SK-MEL-5 (cell line): ENCODE measurements around the gene MYO16. TPM values are rescaled to one million over a fixed set of nuclear protein-coding genes. Genes with fewer than 3 reads are reported as not detected.

Experiments
- DNase-seq: peaks from one replicate; pipeline ENCODE4 v3.0.0-alpha.2; 2016; ENCODE audit warnings: low read depth, low spot score
- in situ Hi-C: cut with HindIII; loops from 2 replicates; pipeline ENCODE4 v1.10.0; 2016; ENCODE audit warnings: low sequenced_read_pairs, high pct_unique_total_duplicates, low pct_unique_long_range_greater_than_20kb
- total RNA-seq: library from RNA; depleted of rRNA; stranded (reverse); fragments of >200 nt; shearing (Covaris generic); gene quantifications from 2 replicates; pipeline ENCODE4 v1.2.3, GENCODE V29; 2014

Gene MYO16
- total RNA-seq, 1 experiment from 2014 or later = 0.18 TPM

DNA sequence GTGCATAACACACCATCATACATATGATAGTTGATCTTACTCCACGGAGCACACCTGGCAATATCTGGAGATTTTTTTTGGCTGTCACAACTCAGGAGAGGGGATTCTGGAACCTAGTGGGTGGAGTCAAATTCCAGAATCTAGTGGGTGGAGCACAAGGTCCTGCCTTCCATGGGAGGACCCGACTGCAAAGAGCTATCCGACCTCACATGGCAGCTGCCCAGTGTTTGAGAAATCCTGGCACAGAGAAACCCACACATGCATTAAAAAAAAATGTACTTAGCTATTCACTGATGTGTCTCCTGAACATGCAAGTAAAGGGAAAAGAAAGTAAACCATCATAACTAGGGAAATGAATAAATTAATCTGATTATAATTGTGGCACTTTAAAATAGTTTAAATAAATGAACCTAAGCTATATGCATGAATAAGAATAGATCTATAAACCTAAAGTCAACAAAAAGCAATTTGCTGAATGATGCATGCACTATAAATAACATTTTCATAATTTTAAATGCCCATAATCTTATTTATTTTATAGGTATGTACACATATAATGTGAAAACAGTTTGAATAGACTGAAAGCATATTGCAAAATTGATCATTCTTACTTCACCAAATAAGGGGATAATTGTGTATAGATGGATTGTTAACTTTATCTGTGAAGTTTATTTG lies 300.3 kb downstream of the MYO16 start:
- peak; percentile 19 for DNase-seq
- in situ Hi-C loops = no loop called here

DNA sequence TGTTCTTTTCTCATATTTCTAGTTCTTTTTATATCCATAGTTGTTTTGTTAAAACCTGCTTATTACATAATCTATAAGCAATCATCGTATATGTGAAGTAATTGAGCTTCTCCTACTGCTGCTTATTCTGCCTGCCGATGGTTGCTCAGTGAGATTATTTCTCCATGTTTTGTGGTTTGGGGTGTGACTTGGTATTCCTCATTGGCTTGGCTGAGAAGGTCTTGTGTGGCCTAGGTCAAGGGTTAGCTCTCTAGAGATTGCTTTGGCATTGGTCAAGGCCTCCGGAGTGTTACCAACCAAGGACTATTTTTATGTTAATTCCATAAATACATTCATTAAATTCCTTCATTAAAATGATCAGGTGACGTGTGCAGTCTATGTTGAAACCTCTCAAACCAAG lies 302.8 kb downstream of the MYO16 start:
- no peak for DNase-seq
- in situ Hi-C loops = no loop called here

DNA sequence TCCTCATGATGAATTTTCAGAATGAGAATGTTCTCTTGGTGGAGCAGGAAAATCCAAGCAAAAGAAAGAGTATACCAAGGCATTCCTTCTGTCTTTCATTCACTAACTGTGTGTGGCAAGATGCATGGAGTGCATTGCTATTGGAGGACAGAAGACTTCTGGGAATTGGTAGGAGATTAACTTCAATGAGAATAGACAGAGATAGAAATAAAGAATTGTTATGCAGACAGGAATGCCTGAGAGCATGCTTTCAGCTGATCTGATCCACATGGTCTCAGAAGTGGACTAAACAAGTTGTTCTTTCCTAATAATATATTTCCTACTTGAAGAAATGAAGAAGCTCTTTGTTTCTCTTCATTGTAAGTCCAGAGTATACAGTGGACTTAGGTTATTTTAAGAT lies 303.6 kb downstream of the MYO16 start:
- DNase-seq = peak; percentile 31
- in situ Hi-C loops = no loop called here

DNA sequence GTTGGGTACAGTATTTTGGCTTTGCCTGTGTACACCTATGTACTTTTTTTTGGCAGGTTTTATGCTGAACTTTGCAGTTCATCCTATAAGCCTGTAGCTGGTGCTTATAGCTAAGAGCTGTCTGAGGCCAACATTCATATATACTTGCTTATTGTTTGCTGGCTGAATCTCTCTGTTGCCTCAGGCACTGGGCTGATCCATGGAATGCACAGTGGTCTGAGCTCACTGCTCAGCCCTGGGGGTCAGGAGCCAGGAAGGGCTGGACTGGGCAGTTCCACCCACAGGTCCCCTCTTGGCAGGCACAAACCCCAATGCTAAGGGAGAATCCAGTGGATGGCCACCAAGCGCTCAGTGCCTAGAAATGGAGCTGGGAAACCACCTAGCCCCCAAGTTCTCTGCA lies 308.7 kb downstream of the MYO16 start:
- DNase-seq = no peak
- in situ Hi-C loops = no loop called here

DNA sequence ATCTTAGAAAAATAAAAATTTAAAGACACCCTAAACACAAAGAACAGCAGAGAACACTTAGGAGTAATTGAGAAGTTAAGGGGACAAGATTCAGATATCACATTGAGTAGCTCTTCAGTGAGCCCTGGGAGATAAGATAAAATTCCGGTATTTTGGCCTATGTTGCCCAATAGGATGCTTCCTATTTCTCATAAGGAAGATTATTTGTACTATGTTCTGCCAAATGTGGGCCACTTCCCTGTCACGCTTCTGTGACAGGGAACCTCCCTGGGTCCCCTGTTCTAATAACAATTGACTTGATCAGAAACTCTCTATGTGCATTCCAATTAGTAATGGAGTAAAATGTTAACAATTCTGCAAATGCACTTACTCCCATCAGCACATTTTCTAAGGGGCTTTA lies 310.7 kb downstream of the MYO16 start:
- in situ Hi-C loops = no loop called here
- DNase-seq = no peak

DNA sequence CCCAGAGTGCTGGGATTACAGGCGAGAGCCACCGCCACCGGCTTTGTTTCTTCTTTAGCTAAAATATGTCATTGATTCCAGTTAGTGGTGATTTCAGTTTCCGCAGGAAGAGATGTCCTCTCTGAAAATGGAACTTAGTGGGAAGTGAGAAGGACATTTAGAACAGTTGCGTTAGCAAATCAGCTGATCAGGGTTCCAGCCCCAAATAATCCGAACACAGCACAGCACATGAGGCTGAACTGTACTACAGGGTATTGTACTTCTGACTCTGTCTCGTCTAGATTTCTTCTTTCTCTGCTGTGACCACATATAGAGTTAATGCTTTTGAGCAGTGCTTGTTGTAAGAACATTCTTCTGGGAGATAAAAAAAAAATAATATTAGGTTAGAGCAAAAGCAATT lies 314.4 kb downstream of the MYO16 start:
- DNase-seq = no peak
- in situ Hi-C loops = no loop called here

DNA sequence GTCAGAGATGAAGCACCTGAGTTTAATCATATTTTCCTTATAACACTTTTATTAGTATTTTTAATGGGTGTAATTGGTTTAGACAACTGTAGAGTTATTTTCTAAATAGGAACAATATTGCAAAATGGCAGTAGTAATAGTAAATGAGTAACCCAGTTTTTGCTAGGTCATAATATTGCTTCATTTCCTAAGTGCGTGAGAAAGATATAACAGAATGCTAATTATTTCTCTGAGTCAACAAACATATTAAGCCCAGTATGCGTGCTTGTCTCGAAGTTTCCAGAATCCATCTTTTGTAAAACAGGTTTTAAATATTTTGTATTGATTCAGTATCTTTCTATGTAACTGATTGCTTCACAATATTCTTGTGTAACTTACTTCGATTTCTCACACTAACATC lies 315.3 kb downstream of the MYO16 start:
- no peak for DNase-seq
- in situ Hi-C loops = no loop called here

DNA sequence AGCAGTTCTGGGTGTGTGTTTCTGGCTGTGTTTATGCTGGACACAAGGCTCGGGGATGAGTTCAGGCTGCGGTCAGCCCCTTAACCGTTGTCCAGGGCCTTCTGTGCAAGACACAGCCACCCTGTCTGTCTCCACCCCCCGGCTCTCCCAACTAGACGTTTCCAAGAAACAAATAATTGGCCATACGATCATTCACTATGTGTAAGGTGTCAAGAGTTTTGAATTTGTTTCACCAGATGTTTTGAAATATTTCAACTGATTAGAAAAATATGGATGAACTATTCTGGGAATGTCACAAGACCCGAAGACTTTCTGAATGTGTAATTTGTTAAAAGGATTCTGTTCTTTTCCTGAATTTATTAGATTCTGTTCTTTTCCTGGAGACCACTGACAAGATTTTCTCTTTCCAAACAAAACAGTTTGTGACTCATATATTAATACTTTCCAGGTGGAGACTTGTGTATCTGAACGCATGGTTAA lies 318.2 kb downstream of the MYO16 start:
- in situ Hi-C loops = no loop called here
- DNase-seq = no peak

DNA sequence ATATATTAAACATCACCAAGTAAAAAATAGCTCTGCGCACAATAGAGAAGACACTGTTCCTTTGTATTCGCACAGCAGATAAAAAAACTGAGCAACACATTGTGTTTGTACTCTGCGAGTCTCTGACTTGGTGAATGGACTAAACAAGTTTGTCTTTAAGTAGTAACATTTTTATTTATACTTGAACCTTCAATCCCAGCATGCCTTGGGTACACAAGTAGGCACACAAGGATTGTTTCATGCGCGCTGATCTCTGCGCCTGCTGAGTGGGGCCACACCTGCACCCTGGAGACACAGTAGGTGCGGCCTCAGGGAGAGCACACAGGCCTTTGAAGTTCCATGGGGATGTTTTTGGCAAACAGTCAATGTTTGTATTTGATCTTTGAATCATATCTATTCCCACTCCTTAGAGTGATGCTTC lies 318.9 kb downstream of the MYO16 start:
- in situ Hi-C loops = no loop called here

DNA sequence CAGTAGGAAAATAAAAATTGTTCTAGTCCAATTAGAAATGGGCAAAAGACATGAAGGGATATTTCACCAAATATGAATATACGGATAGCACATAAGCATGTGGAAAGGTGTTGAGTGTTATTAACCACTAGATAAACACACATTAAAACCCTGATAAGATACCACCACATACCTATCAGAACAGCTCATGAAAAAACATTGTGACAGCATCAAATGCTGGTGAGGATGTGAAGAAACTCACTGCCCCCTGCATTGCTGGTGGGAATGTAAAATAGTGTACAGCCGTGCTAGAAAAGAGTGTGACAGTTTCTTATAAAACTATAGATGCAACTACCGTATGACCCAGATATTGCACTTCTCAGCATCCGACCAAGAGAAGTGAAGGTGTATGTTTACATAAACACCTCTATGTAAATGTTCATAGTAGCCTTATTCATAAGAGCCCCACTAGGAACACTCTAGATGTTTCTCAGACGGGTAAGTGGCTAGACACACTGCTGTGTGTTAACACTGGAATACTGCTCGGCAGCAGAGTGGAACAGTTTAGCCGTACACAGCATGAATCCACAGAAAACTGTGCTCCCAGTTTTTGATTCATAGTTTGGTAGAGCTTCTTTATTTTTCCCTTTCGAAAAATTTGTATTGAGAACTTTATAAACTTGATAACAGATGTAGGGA lies 321.1 kb downstream of the MYO16 start:
- DNase-seq = no peak
- in situ Hi-C loops = no loop called here

More for the DNA sequence above, 318.9 kb downstream of the MYO16 start:
- DNase-seq = no peak

DNA sequence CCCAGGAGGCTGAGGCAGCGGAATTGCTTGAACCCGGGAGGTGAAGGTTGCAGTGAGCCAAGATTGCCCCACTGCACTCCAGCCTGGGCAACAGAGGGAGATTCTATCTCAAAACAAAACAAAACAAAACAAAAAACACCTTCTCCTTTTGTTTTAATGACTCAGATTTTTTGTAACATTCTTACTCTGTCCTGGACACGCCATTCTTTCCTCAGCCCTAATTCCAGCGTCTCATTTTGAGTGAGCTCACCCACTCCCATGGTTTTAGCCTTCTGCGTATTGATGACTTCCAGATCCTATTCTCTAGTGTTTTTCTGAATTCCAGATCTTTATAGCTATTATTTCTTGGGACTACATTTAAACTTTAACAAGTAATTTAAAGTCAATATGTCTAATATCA lies 326.3 kb downstream of the MYO16 start:
- no peak for DNase-seq
- in situ Hi-C loops = no loop called here

DNA sequence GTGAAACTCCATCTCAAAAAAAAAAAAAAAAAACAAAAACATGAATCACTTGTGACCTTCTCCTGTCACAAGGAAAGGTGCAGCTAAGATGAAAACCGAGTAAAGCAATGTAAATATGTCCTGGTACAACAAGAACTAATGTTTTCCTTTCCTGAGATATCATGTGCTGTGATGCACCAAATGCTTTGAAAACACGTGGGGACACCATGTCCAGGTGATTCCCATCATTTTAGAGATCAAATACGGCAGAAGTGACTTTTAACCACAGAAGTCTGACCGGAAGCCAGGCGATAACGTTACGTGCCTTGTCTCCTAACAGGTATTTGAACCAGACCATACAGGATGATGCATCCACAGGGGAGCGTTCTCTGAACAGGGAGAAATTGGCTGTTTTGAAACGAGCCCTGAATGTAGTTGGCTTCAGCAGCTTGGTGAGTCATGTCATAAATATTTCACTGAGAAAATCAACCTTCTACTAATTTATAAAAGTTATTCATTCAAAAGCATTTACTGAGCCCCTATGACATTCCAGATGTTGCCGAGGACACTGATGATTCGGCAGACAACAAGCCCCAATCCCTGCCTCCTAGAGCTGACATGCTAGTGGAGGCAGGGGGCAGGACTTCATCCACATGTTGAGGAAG lies 328.1 kb downstream of the MYO16 start:
- in situ Hi-C loops = no loop called here
- DNase-seq = peak; percentile 60

DNA sequence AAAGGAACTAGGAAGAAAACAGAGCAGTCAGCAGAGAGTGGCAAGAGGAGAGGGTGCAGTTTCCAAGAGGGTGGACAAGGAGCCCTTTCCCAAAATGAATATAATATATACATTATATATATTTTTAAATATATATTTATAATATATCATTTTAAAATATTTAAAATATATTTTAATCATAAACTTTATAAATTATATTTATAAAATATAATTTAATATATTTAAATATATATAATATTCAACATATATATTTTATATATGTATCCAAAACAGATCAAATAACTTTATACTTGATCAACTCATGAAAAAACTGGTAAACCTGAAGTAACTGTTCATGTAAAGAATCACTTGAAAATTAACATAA lies 328.6 kb downstream of the MYO16 start:
- in situ Hi-C loops = no loop called here

DNA sequence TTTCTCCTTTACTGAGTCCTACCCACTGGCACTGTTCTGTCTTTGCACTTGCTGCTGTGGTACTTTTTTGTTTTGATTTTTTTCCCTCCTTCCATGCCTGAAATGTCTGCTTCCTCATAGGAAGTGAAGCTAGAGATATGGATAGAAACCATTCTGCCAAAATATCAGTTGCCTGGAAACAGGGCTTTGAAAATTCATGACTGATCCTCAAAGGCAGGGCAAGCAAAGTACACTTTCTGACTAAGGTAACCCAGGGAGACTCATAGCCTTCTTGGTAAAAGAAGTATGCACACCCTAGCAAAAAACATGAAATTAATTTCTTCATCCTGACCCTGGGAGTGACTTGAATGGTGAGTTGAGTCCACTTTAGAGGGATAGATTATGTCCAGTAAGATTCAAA lies 329.8 kb downstream of the MYO16 start:
- in situ Hi-C loops = no loop called here
- DNase-seq = no peak

More for the DNA sequence above, 328.6 kb downstream of the MYO16 start:
- no peak for DNase-seq

DNA sequence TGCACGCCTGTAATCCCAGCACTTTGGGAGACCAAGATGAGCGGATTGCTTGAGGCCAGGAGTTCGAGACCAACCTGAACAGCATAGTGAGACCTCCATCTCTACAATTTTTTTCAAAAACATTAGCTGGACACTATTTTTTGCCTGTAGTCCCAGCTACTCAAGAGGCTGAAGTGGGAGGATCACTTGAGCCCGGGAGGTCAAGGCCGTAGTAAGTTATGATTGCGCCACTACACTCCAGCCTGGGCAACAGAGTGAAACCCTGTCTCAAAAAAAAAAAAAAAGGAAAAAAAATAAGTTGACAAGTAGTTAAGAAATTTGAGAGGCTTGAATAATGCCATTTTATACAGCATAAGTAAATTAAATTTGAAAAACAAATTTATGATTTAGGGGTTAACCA lies 330.6 kb downstream of the MYO16 start:
- no peak for DNase-seq
- in situ Hi-C loops = no loop called here

DNA sequence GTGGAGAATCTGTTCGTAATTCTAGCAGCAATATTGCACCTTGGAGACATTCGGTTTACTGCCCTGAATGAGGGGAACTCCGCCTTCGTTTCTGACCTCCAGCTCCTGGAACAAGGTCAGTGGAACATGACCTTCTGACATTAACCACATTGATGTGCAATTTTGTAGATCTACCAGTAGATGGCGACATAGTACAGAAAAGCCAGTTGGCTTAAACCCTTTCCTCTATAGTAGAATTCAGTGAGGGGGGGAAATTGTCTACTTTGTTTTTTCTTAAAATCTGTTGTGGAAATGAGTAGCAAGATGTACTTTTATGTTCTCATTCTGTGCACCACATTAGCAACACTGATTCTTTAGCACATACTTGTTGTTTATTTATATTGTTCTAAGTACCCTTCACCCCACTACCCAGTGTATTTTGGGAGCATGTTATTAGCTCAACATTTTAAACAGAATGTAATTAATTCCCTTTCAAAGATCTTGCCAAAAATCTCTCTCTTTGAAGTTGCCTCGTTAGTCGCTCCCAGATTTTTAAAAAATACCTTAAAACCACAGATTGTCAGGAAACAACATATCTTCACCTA lies 332.2 kb downstream of the MYO16 start:
- peak; percentile 86 for DNase-seq
- in situ Hi-C loops = no loop called here

DNA sequence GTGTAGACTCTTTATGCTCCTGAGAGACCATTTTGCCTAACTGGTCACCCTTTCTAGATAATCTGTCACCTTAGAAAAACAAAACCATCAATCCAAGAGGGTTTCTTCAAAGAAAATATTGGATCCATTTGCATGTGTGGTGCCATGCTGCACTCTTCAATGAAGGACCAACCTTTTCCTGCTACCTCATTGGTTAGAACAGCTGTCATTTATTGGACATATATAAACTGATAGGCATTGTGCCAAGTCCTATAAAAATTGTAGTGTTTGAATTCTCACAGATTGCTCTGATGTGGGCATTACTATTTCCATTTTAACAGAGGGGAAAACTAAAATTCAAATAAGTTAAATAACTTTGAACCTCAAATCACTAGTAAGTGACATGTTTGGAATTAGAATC lies 333.2 kb downstream of the MYO16 start:
- peak; percentile 21 for DNase-seq
- in situ Hi-C loops = no loop called here

DNA sequence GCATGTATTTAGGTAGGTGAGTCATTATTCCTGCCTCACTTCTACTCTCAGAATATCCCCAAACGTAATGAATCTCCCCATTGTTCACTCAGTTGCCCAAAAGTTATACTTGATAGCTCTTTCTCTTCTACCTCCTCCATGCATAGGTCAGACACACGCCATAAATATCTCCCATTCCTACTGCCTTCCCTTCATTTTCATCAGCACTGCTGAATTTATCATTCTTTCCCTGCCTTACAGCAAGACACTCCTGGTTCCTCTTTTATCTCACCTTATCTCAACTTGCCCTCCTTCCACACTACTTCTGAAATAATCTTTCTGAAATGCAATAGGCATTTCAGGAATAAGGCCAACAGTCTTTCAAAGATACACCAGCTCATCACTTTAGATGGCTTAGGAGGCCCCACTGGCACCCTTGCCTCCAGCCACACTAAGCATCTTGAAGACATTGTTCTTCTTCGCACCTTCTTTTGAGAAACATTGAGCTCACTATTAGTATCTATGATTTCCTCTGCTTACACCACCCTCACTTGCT lies 333.9 kb downstream of the MYO16 start:
- DNase-seq = no peak
- in situ Hi-C loops = no loop called here
